GM18909 (cell line): ENCODE results near the gene TAOK1.
A peak's percentile ranks its signal among the peaks of the same experiment; 100 is the strongest.

ENCODE experiments used
- ATAC-seq: cut with Tn5 transposase; IDR thresholded peaks from one replicate; pipeline ENCODE4 v1.9.1; 2021; ENCODE audit warnings: mild to moderate bottlenecking; ENCODE audit not compliant: unreplicated experiment, poor library complexity

TAOK1 gene

GRCh38 chr17:29376667-29377270, 13.4 kb upstream of the TAOK1 start:
- ATAC-seq, result no peak

DNA sequence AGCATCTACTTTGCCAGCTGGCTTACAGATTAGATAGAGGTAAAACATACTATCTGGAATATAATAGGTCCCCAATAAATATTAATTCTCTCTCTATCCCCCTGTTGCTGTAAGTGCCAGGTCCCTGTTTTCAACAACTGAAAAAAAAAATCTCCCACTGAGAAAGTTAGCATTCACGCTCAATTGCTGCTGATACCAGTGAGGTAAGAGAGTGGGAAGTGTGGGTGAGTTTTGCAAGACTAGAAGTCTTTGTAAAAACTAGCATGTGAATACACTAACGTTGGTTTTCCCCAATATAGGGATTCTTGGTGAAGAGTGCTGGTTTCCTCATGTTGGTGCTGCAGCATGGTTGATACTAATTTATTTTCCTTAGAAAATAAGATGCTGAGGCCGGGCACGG, 11.7 kb upstream of the TAOK1 start:
- no peak for ATAC-seq

- no peak for ATAC-seq
Measured at GRCh38 chr17:29379084-29379991, 10.8 kb upstream of the TAOK1 start.

DNA sequence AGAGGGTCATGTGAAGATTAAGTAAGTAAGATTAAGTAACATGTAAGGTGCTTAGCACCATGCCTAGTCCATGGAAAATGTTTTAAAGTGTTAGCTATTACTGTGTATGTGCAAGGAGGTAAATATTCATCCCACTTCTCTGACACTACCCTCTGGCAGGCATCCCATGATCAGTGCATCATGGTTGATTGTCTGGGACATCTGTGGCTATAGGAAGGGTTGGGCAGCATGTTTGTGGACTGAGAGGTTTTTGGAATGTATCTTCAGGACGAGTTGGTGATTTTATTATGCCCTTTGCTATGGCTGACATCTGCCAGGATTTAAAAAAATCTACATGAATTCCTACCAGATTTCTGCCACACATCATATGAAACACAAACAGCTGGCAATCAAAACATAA, 6.5 kb upstream of the TAOK1 start:
- no peak for ATAC-seq

DNA sequence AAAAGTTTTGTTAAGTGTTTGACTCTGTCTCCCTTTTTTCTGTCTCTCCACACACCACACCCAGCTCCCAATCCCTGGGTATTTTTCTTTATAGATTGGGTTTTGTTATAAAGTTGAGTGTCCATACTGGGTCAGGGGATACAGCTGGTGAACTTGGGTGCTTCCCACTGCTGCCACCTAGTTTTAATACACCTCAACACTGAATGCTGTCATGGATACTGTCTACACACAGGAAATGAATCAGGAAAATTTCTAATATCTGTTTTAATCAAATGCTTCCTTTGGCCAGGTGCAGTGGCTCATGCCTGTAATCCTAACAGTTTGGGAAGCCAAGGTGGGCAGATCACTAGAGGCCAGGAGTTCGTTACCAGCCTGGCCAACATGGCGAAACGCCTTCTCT, 5.3 kb upstream of the TAOK1 start:
- no peak for ATAC-seq

- no peak for ATAC-seq
Measured at GRCh38 chr17:29386760-29387159, 3.4 kb upstream of the TAOK1 start.

DNA sequence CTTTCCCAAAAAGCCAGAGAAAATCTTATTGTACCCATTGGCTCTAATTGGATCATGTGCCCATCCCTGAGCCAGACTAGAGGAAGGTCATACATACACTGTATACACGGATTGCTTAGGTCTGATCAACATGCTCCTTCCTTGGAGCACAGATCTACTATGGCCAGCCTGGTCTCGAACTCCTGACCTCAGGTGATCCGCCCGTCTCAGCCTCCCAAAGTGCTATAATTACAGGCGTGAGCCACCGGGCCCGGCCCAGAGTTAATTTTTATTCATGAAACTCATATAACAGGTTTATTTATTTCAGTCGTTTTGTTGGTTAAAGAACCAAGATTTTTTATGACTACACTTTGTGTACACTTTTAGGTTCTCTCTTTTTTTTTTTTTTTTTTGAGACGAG, 1.2 kb upstream of the TAOK1 start:
- no peak for ATAC-seq

DNA sequence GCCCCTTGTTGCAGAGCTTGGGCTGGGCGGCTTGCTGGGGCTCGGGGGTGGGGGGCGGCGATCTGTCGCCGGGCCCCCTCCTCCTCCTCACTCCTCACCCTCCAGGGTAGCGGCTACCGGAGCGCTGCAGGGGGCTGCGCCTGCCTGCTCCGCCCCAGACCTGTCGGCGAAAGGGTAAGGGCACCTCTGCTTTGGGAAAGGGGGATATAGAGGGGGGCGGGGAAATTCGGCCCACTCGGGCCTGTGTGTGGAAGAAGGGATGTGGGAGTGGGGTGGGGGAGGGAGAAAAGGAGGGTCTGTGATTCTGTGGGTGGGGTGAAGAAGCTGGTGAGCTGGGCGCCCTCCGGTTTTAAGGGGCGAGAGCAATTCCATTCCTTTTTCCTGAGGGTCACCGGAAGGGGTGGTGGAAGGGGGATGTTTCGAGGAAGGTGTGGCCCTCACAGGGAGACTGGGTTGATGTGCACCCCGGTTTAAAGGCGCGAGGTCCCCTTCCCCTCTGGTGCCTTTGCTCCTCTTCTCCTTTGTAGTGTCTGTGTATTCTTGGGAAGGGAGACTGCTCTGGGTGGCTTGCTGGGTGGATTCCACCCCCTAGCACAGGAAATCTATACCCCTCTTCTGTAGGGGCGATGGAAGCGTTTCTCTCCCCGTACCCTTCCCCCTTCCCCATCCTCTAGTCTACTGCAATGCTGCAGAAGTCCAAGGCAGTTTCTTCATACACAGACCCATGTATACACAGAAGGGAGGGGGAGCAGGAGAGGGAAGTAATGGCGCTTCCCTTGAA, 878 bp downstream of the TAOK1 start:
- peak; percentile 20 for ATAC-seq

DNA sequence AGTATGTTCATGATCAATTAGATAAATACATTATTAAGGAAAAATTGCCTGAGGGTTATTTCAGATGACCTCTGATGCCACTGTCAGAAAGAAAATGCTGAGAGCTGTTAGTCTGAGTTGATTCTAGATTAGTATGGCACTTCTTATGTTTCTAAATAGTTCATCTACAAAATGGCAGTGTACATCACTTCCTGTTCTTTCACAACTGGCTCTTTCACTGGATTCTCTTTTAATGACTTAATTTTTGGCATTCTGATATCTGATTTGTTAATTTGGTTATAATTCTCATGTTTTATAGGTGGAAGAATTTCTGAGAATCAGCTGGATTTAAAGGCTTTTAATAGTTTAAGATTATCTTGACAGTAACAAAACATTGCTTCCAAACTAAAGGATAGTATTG, 3.3 kb downstream of the TAOK1 start:
- ATAC-seq, result no peak

GRCh38 chr17:29394761-29395160, 4.6 kb downstream of the TAOK1 start:
- ATAC-seq, result no peak

DNA sequence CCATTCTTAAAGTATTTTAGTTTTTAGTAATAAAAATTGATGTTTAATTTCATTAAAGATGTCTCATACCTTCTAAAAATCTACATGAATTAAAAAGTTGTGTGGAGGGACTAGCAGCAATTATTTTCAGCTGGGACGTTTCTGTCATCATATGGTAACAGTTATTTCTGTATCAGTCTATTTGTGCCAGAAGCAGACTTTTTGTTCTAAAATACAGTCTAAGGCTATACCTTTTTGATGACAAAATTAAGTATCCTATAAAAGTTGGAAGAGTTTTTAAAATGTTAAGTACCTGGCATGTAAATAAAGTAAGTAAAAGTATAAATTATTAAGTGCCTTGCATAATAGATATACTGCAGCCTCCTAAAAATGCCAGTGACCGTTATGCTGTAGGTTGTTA, 5.9 kb downstream of the TAOK1 start:
- no peak for ATAC-seq

DNA sequence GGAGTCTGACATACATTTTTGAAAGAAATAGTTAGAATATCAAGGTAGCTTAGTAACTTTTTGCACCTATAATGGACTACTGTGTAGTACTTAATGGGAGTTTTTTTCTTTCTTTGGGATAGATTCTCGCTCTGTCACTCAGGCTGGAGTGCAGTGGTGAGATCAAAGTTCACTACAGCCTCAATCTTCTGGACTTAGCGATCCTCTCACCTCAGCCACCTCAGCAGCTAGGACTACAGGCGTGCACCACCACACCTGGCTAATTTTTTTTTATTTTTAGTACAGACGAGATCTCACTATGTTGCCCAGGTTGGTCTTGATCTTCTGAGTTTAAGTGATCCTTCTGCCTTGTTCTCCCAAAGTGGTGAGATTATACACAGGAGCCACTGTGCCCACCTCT, 9.5 kb downstream of the TAOK1 start:
- ATAC-seq, result no peak

DNA sequence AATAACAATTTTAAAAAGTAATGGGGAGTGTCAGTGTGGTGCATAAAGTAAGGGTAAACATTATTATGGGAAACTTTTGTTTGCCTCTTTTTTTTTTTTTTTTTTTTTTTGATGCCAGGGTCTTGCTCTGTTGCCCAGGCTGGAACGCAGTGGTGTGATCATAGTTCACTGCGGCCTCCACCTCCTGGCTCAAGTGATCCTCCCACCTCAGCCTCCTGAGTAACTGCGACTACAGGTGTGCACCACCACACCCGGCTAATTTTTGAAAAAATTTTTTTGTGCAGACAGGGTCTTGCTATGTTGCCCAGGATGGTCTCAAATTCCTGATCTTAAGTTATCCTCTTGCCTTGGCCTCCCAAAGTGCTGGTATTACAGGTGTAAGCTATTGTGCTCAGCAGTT, 10.7 kb downstream of the TAOK1 start:
- ATAC-seq, result no peak

- no peak for ATAC-seq
Measured at GRCh38 chr17:29401258-29401657, 11.1 kb downstream of the TAOK1 start.

- ATAC-seq, result no peak
Measured at GRCh38 chr17:29407856-29408255, 17.7 kb downstream of the TAOK1 start.

DNA sequence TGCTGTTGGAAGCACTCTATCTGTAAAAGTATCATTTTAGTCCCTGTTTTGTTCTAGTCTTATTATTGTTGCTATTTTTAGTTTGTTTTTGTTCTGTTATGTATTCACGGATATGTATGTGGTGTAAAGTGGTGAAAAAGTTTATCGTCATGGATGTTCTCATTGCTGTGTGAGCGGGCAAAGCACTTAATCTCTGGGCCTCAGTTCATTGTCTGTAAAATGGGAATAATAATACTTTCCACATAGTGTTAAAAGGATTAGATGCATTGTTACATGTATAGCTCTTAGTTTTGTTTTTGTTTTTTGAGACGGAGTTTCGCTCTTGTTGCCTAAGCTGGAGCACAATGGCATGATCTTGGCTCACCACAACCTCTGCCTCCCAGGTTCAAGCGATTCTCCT, 19.8 kb downstream of the TAOK1 start:
- no peak for ATAC-seq

DNA sequence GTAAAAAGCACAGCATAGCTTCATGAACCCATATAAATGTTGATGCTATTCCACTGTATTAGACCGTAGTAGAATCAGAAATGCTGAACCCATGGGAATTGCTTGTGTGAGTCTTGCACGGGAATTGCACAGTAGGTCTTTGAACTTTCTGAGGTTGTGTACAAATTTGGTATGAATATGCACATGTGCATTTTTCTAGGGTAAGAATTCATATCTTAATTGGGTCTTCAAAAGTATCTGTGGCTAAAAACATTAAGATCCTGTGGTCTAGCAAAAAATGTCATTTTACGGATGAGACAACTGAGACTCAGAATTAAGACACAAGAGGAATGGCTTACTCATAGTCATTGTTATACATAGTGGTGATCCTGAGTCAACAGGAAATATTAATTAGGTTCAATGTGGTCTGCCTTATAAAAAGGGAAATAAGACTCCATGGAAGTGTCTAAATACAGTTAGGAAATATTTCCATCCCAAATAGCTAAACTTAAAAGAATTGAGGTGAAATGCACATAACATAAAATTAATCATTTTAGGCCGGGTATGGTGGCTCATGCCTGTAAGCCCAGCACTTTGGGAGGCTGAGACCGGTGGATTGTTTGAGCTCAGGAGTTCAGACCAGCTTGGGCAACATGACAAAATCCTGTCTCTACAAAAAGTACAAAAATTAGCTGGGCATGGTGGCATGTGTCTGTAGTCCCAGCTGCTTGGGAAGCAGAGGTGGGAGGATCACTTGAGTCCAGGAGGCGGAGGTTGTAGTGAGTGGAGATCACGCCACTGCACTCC, 22.8 kb downstream of the TAOK1 start:
- ATAC-seq, result no peak

- ATAC-seq, result no peak
Measured at GRCh38 chr17:29420128-29420527, 30.0 kb downstream of the TAOK1 start.

GRCh38 chr17:29430275-29430674, 40.1 kb downstream of the TAOK1 start:
- ATAC-seq, result no peak

GRCh38 chr17:29433541-29433940, 43.4 kb downstream of the TAOK1 start:
- ATAC-seq, result no peak
